ENCODE measurements around the gene ST14. TPM values are rescaled to one million over a fixed set of nuclear protein-coding genes. Genes with fewer than 3 reads are reported as not detected.

ST14 gene
- total and polyA plus RNA-seq, 12 donors, result 0.30 to 5.7 (median 0.67) TPM

DNA sequence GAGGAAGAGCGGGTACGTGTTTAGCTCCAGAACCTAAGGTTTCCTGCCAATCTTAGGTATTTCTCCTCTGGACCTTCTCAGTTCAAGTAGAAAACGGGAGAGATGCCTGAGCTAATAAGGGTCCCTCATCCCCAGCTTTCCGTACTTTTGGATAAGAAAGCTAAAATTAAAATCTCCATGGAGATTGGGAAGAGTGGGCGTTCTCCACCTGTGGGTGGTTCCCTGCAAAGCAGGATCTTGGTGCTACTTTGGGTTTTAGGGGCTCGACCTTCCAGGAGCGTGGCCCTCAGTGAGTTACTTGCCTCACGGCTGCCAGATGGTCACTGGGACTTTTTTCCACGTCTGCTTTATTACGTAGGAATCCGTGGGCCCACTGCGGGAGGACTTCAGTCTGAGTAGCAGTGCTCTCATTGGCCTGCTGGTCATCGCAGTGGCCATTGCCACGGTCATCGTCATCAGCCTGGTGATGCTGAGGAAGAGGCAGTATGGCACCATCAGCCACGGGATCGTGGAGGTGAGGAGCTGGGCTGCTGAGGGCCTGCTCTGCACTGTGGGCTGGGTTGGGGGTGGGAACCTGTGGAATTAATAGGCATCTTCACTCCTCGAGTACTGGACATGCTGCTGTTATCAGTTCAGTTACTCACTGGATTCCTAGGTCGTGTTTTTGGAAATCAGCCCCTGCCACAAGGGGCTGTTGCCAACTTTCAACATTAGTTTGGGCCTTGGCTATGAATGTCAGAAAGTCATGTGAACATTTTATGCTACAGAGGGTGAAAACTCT, 17.8 kb upstream of the ST14 start:
- Histone ChIP-seq H3K4me1 (peaks cover 6 to 60% (median 37%) of the 10 kb centered on the region in 9 donors), H3K4me3 (no peak overlapping the region), H3K27me3 (no peaks in the 10 kb centered on the region), H3K27ac (peak overlapping the region in 6 of 10 donors; percentile 13 to 71 (median 43)), H3K36me3 (peaks cover 0 to 86% (median 35%) of the 10 kb centered on the region in 9 donors), H3K9me3 (no peaks in the 10 kb centered on the region)
- ATAC-seq (peak in 6 of 8 donors; percentile 27 to 74 (median 61)), DNase-seq (no peak)
- 71 to 77% methylated on average over 19 of the region's 19 CpGs for WGBS, 2 donors
- intact Hi-C loops (cut with DNase I), result no loop called here
- no peak for TF ChIP-seq CTCF (IDR thresholded peaks at IDR 0.05)

DNA sequence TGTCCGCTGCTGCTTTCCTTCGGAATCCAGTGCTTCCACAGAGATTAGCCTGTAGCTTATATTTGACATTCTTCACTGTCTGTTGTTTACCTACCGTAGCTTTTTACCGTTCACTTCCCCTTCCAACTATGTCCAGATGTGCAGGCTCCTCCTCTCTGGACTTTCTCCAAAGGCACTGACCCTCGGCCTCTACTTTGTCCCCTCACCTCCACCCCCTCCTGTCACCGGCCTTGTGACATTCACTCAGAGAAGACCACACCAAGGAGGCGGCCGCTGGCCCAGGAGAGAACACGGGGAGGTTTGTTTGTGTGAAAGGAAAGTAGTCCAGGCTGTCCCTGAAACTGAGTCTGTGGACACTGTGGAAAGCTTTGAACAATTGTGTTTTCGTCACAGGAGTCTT, 15.4 kb upstream of the ST14 start:
- no peak for TF ChIP-seq CTCF (IDR thresholded peaks at IDR 0.05)
- peaks cover 6 to 71% (median 40%) of the 10 kb centered on the region in 9 donors for H3K4me1 ChIP-seq
- no peak for DNase-seq
- H3K9me3 ChIP-seq, result no peaks in the 10 kb centered on the region
- peaks cover 0 to 70% (median 30%) of the 10 kb centered on the region in 9 donors for H3K36me3 ChIP-seq
- WGBS, 2 donors, result 73 to 75% methylated on average over 10 of the region's 10 CpGs
- H3K27ac ChIP-seq, result peak overlapping the region in 2 of 10 donors; percentile 4 to 5
- no peaks in the 10 kb centered on the region for H3K27me3 ChIP-seq
- no peak overlapping the region for H3K4me3 ChIP-seq
- ATAC-seq, result no peak
- intact Hi-C loops (cut with DNase I), result no loop called here

GRCh38 chr11:130144861-130145281, 14.7 kb upstream of the ST14 start:
- DNase-seq (no peak), ATAC-seq (no peak)
- Histone ChIP-seq H3K27me3 (no peaks in the 10 kb centered on the region), H3K36me3 (peaks cover 0 to 64% (median 30%) of the 10 kb centered on the region in 9 donors), H3K4me1 (peaks cover 6 to 65% (median 34%) of the 10 kb centered on the region in 9 donors), H3K4me3 (no peak overlapping the region), H3K9me3 (no peaks in the 10 kb centered on the region), H3K27ac (no peak overlapping the region)
- TF ChIP-seq CTCF (IDR thresholded peaks at IDR 0.05), result no peak
- intact Hi-C loops (cut with DNase I), result no loop called here
- WGBS, 2 donors, result 80 to 84% methylated on average over 7 of the region's 7 CpGs

- no peaks in the 10 kb centered on the region for H3K27me3 ChIP-seq
- ATAC-seq, result no peak
- no peak for DNase-seq
- 88 to 94% methylated on average over 3 of the region's 3 CpGs for WGBS, 2 donors
- H3K4me3 ChIP-seq, result no peak overlapping the region
- no peaks in the 10 kb centered on the region for H3K9me3 ChIP-seq
- TF ChIP-seq CTCF (IDR thresholded peaks at IDR 0.05), result no peak
- intact Hi-C loops (cut with DNase I), result no loop called here
- H3K4me1 ChIP-seq, result peaks cover 6 to 65% (median 31%) of the 10 kb centered on the region in 9 donors
- H3K27ac ChIP-seq, result peak overlapping the region in 2 of 10 donors; percentile 31 to 87
- peaks cover 0 to 59% (median 30%) of the 10 kb centered on the region in 9 donors for H3K36me3 ChIP-seq
These were observed 14.2 kb upstream of the ST14 start for GRCh38 chr11:130145311-130145812.

Data from heart right ventricle (tissue), 16 donors.